HuH-7 (cell line): ENCODE results near the gene GHR.
"Not testable (repeated sequence)": the region's sequence is repeated elsewhere in the genome, so short reads cannot be mapped to it uniquely, and the experiment has no call there.

Experiments used
- DNase-seq: peaks from one replicate; pipeline ENCODE4 v3.0.0; 2011; ENCODE audit warnings: low spot score

GHR gene

DNA sequence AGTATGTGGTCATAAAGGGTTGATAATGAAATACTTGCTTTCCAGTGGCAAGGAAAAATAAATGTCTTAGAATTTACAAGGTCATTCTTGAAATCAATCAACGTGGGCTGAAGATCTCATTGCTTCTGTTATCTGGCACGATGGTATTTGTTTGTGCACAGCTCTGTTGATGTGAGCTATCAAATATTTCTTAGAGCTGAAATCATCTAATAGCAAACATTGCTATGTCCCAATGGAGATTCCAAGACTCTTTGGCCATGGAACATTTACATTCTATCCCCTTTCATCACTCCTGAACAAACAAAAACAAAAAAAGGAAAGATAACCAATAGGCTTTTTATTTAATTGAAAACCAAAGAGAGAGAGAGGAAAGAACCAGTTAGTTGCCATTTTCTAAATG is 221.9 kb downstream of the GHR start:
- no peak for DNase-seq

DNA sequence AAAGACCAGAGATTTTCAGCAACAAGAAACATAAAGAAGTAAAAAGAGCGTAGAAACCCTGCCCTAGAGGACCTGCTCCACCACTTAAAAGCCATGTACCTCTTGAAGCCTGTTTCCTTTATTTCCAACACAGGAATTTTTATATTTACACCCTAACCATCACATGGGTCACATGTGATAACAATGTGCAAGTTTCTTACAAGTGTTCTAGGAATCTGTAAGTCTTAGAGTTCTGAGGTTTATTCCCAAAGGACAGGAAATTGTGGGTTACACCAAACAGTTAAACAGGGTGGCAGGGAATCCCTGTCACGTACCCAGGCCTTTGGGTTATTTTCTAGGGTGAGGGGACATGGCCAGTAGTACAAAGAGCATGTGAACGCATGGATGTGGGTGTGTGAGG is 224.8 kb downstream of the GHR start:
- no peak for DNase-seq

DNA sequence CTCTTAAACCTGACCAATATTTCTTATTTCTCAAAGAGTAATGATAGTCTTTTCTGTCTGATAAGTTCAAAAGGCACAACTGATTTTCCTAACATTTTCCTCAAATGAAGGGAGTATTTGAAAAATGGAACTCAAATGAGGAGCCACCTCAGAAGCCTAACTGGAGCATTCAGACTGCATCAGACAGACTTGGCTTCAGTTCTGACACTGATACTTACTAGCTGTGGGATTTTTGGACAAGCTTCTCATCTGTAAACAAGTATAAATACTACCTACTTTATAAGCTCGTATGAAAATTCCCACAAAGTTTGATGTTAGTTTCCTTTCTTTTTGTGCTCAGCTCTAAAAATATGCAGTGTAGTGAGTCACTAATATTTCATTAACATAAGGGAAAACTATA is 225.7 kb downstream of the GHR start:
- no peak for DNase-seq

DNA sequence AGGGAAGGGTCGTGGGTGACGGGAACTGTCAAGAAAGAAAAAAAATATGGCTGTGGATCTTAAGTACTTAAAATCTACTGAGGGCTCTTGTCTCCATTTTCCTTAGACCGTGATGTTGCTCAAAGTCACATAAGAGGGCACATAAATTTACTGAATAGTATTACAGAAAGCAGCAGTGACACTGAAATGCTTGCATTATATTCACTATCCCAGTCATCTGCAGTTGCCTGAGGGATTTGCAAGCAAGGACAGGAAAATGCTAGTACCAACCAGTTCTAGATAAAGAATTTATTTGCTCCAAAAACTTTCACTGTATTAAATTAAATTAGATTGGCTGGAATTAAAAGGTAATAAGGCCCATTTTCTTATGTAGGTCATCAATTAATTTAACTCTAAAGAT is 226.8 kb downstream of the GHR start:
- DNase-seq, result no peak

DNA sequence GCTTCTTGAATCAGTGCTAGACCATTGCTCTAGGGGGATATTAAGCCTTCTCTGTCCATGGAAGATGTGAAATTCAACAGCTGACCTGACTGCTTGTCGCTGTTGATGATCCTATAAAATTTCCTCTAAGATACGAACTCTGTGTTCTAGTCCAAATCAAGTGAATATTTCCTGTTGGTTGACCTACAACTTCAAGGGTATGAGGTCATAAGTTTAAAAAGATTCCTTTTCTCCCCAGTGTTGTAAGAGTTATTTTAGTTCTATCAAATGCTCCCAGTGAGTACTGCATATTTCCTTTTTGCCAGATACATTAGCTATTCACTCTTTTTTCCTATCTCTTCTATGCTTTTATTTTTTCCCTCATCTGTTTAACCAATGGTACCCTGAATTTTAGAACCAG is 230.5 kb downstream of the GHR start:
- no peak for DNase-seq

DNA sequence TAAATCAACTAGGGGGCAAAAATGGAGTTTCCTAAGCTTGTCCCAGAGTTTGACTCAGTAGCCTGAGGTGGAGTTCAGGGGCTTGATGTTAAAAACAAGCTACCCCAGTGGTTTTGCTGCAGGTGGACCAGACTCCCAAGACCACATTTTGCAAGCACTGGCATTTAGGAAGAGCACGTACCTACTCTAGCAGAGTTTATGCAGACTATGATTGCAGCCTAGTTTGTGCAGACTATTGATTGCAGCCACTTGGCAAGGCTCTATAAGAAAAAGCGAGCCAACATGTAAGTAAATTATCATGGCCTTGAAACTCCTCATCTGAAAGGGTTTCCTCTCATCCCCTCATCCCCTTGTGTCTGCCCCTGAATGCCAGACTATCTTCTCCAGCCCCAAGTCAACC is 231.4 kb downstream of the GHR start:
- DNase-seq, result no peak

DNA sequence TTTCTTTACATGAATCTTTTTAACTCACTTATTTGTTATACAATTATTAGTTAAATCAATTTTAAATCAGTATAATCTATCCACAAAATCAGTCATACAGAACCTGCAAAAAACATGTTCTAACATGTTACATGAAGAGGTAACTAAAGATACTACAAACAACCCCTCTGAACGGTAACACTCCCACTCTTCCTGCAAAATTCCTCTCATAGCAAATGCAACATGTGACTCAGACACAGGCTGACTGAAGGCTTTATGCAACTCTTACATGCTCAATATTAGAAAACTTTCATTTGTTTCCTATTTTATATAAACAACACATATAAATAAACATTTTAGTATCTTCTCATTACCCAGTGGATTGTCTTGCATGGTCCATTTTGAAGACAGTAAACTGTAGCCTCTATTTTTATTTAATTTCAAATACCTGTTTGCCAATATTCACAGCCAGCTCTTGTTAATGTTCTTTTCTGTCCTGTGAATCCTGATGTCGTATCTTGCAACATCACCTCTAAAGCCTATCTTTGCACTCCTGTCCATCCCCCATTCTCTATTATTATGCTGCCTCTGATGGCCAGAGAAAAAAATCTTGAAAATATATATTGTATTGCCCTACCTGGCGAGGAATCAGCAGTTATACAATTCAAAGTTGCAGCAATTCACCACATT is 232.9 kb downstream of the GHR start:
- no peak for DNase-seq

DNA sequence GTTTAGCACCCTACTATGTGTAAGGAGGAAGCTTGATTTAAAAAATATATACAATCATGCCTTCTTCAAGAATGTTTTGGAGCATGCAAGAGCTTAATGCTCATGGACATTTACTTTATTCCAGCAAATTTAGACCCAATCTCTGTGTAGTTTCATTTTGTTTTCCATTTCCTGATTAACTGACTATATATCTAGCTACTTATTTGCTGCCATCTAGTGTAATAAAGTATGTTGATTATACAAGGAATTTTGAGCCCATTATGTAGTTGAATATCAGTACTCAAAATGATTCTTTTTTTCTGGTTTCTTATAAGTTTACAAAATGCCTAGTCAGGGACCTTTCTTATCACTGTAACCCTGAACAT is 233.4 kb downstream of the GHR start:
- DNase-seq, result no peak

DNA sequence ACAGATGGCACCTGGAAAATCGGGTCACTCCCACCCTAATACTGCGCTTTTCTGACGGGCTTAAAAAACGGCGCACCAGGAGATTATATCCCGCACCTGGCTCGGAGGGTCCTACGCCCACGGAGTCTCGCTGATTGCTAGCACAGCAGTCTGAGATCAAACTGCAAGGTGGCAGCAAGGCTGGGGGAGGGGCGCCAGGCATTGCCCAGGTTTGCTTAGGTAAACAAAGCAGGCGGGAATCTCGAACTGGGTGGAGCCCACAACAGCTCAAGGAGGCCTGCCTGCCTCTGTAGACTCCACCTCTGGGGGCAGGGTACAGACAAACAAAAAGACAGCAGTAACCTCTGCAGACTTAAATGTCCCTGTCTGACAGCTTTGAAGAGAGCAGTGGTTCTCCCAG is 236.6 kb downstream of the GHR start:
- not testable (repeated sequence) for DNase-seq

DNA sequence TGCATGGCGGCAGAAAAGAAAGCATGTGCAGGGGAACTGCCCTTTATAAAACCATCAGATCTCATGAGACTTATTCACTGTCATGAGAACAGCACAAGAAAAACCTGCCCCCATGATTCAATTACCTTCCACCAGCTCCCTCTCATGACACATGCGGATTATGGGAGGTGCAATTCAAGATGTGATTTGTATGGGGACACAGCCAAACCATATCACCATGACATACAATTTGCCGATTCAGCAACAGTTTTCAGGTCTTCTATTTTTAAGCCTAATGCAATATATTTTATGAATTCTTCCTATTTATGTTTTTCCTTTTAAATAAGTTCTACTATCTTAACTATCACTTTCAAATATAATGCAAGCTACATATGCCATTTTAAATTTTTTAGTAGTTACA is 242.6 kb downstream of the GHR start:
- DNase-seq, result no peak

DNA sequence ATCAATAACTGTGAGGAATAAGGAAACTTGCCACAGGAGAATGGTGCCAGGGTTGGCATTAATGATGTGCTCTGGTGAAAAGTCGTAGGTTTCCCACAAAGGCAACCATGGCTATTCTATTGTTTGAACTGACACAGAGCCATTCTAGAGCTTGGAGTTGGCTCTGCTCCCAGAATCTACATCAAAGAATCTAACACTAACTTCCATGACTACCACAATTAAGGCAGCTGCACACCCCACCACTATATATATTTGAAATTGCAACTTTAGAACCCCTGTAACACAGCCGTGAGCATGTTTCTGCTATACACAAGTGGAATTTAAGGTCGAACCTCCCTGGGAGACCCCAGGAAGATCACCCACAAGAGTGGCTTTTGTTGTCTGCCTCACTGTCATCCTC is 243.6 kb downstream of the GHR start:
- DNase-seq, result no peak

DNA sequence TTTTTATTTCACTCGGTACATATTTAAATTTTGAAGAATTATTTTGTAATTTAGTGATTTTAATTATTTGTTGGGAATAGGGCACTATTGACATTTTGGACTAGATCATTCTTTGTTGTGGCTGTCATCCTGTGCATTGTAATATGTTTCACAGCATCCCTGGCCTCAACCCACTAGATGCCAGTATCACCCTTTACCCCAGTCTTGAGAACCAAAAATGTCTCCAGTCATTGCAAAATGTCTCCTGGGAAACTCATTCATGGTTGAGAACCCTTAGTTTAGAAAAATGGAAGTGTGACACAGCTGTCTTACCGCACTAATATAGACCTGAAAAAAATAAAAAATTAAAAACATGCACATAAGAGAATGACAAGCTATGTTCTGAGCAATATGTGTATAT is 245.0 kb downstream of the GHR start:
- DNase-seq, result no peak

DNA sequence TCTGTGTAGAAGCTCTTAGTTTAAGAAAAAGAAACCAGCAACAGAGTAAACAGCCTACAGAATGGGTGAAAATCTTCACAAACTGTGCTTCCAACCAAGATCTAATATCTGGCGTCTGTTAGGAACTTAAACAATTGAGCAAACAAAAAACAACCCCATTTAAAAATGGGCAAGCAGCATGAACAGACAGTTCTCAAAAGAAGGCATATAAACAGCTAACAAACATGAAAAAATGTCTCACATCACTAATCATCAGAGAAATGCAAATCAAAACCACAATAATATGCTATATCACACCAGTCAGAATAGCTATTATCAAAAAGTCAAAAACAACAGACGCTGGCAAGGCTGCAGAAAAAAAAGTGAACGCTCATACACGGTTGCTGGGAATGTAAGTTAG is 249.7 kb downstream of the GHR start:
- DNase-seq, result no peak

DNA sequence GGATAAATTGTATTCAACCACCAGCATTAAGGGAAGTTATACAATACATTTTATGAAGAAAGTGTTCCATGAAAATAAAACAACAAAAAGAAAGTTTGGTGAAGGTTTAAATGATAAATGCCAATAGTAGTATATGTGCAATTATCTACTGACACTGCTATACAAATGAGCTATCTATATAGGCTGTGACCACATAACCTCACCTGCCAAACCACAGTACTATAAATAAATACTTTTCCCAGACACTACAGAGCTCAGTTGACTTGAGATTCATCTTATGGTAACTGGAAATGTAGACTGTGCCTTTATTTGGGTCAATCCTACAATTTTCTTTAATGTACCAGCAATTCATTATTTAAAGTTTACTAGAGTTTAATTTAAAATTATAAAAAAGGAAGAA is 252.4 kb downstream of the GHR start:
- DNase-seq, result no peak

DNA sequence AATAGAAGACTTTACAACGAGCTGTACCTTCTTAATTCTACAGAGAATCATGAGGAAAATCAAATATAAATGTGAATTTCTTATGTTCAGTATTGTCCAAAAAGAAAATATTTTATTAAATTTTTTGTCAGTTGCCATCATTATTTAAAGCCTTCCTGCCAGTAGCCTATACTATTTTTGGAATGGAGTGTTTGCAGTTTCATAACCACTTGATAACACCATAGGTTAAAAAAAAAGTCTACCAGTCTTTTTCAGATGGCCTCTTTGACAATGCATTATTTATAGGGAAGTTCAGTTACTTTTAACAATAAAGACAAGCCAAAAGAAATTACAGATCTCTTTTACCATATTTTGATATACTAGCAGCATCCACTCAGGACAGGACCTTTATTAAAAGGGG is 253.1 kb downstream of the GHR start:
- no peak for DNase-seq

DNA sequence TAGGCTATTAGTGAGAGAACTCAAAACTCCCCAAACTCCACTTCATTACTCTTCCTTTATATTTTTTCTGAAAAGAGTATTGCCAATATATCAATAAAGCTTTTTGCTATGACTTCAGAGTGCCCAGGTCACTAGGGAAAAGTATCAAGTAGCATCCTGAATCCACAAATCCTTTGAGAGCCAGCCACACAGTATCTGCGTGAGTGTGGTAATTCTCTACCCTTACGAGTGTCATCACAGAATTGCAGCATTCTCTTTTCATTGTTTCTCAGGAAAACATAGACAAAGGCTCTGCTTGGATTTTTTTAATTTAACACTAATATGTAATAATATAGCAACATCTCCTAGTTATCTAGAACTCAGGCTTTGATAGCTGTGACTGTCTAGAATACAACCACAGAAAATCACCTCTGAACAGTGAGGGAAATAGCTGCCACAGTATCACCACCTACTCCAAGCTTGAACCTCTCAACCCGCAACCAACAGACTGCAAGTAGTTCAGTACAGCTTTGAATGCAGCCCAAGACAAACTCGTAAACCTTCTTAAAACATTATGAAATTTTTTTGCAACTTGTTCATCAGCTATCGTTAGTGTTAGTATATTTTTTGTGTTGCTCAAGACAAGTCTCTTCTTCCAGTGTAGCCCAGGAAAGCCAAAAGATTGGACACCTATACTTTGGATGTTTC is 254.1 kb downstream of the GHR start:
- no peak for DNase-seq

DNA sequence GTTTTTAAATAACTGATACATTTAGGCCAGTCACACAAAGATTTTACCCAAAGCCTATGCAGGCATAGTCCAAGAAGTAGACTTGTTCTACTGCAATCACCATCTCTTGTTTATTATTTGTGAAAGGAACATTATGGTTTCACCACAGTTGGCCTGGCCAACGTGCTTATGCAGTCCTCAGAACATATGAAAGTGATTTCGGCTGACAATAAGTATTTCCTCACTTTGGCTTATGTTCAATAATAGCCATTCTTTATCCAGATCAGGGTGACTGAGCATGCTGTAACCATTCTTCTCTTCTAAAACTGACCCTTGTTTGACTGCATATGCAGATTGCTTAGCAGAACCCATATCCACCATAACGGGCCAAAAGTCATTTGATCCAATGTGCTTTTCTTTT is 256.8 kb downstream of the GHR start:
- no peak for DNase-seq

DNA sequence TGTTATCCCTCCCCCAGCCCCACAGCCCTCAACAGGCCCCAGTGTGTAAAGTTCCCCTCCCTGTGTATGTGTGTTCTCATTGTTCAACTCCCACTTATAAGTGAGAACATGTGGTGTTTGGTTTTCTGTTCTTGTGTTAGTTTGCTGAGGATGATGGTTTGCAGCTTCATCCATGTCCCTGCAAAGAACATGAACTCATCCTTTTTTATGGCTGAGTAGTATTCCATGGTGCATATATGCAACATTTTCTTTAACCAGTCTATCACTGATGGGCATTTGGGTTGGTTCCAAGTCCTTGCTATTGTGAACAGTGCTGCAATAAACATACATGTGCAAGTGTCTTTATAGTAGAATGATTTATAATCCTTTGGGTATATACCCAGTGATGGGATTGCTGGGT is 261.8 kb downstream of the GHR start:
- not testable (repeated sequence) for DNase-seq

DNA sequence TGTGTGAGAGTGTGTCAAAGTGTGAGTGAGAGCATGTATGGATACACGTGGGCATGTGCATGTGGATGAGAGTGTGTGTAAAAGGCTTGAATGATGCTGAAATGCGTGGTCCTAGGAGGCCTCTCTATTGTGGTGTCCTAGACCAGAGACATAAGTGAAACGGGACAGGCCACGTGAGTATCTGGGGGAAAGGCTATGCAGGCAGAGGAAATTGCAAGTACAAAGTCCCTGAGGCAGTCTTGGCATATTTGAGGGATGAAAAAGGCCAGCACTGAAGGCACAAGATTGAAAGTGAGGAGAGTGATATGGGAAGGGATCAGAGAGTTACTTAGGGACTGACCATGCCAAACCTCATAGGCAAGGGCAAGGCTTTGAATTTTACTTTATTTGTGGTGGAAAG is 266.2 kb downstream of the GHR start:
- no peak for DNase-seq

DNA sequence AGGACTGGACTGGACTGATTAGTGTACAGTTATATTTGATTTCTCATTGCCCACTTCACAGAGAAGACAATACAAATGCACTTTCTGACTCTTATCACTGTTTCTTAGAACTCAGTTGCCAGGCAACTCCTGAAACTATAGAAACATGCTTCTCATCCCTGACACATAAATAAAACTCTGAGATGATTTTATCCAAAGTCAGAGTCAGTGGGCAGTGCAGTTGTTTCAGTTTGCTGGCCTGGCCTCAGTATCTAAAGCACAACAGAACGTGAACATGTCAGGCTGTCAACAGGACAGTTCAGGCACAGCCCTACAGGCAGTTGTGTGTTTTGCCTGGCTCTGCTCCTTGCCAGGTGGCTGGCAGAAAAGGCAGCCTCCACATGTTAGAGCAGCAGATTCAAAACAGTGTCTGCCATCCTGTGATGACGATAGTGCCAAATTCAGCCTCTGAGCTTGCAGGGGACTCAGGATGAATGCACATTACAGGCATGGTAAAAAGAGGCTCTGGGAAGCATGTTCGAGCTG is 268.2 kb downstream of the GHR start:
- DNase-seq, result no peak

DNA sequence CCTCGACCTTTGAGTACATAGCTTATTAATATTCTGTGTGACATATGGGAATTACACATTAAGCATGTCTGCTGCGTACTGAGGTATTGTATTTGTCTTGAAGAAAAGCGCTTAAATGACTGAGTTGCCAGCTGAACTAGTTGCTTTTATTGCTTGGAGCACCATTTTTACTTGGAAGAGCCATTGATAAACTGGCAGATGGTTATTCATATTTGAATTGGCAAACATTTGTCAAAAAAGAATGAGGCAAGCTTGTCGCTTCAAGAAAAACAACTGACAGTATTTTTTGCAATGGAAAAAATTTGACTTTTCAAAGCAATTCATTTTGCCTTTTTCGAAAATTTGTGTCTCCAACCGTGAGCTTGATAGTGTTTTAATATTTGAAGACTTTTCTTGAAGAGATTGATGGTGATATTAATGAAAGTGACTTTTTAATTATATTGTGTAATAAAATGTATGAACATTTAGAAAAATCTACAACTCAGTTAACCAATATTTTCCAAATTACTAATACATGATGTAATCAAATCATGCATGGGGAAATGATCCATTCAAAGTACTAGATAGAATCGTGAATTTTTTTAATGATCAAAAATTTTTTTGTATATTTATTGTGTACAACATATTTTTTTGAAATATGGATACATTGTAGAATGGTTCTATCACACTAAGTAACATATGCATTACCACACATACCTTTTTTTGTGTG is 278.3 kb downstream of the GHR start:
- DNase-seq, result no peak

DNA sequence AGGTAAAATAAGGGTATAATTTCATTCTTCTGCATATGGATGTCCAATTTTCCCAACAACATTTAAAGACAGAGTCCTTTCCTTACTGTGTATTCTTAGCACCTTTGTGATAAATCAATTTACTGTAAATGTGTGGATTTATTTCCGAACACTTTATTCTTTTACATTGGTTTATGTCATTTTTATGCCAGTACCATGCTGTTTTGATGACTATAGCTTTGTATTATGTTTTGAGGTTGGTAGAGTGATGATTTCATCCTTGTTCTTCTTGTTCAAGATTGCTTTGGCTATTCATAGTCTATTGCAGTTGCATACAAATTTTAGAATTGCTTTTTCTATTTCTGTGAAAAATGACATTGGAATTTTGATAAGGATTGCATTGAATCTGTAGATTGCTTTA is 280.0 kb downstream of the GHR start:
- no peak for DNase-seq

DNA sequence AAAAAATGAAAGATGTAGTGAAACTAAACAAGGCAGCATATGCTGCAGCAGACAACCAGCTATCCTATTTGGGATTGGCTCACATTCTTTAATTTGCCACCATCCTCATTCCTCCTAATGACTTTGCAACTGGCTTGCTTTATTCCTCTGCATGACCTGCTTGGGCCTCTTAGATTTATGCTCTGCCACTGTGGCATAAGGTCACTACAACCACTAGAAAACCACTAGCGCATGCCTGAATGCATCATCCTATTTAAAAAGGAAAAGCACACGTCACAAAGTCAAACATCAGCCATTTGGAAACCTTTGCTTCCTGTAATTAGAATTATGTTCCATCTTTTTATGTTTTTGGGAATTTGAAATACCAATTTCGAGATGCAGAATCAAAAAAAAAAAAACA is 292.5 kb downstream of the GHR start:
- DNase-seq, result no peak
